Pancreas (tissue), 10 donors: ENCODE measurements around the gene MRPL45. TPM values are rescaled to one million over a fixed set of nuclear protein-coding genes. Genes with fewer than 3 reads are reported as not detected.

ENCODE experiments used
- ATAC-seq, 4 donors: fragments of 200-7000 bp; cut with Tn5 transposase; one replicate each; pipeline versions ENCODE4 v1.8.0 to v1.9.1; 2020; ENCODE audit warnings: mild to moderate bottlenecking in 4 of 4, moderate library complexity in 4 of 4
- DNase-seq, 6 donors: peaks; one replicate each; pipeline ENCODE4 v3.0.0-alpha.2; 2020
- FAIRE-seq: peaks from 2 replicates; lab custom pipeline; 2012; peaks lifted over from hg19 to GRCh38; lab: Jason Lieb, UNC
- H3K27ac ChIP-seq, 4 donors: fragments of 200-600 bp; sonication (generic); 1 replicate in 3 of 4; 2 replicates in 1 of 4; pipeline versions ENCODE4 v1.5.0 to v1.8.0; 2020
- H3K27me3 ChIP-seq, 4 donors: fragments of 200-600 bp; one replicate each; pipeline ENCODE4 v1.8.0; 2021
- H3K36me3 ChIP-seq, 3 donors: fragments of 200-600 bp; sonication (generic) in 1 of 3; one replicate each; pipeline versions ENCODE4 v1.5.0 to v1.8.0; 2020 to 2021
- H3K4me1 ChIP-seq, 3 donors: fragments of 200-600 bp; one replicate each; pipeline ENCODE4 v1.8.0; 2021
- H3K4me3 ChIP-seq, 4 donors: fragments of 200-600 bp; sonication (generic) in 2 of 4; one replicate each; pipeline versions ENCODE4 v1.5.0 to v1.8.0; 2020 to 2021
- H3K9me3 ChIP-seq, 4 donors: fragments of 200-600 bp; one replicate each; pipeline ENCODE4 v1.8.0; 2021
- CTCF ChIP-seq, 4 donors: fragments of 200-600 bp; sonication (generic) in 3 of 4; IDR thresholded peaks; one replicate each; pipeline versions ENCODE4 v1.5.0 to v1.8.0; 2021; ENCODE audit warnings: antibody characterized with exemption in 4 of 4
- WGBS, 2 donors: extraction: QIAGEN DNeasy Blood & Tissue Kit; methylation state at CpG; one replicate each; pipeline ENCODE4 v1.1.7; 2013; 5-methylcytosine and 5-hydroxymethylcytosine counted together
- intact Hi-C, 3 donors: fragments of 100-400 bp; cut with DNase I; formaldehyde crosslinking; loops; one replicate each; pipeline versions ENCODE4 v1.11.1 to v1.14.2; 2022
- polyA plus RNA-seq, 2 donors: library from polyadenylated mRNA; stranded (reverse); fragments of 200-250 nt; gene quantifications; one replicate each; pipeline ENCODE4 v1.2.3, GENCODE V29; 2013
- total RNA-seq, 6 donors: library from RNA; stranded (reverse); fragmentation: NEBNext Ultra II Directional in 4 of 6; extraction: Animal tissue kit (Norgen Biotek cat#: 25700) in 4 of 6; gene quantifications; one replicate each; pipeline versions ENCODE4 v1.2.1 to v1.2.4, GENCODE V29; 2021 to 2023
- donor health status: healthy with polysubstance abuse.
- donor health status: DM: no; HTN: no; CAD: no; lungs with moderate emphysema.
- donor health status: DM: no; HTN: no; CAD: no.
- donor health status: control.
- donor health status: control.
- donor health status: Bipolar disorder and iron deficiency.
- donor health status: DM: yes; HTN: yes; CAD: no.
- donor health status: DM: no; HTN: no; CAD: no.
- donor health status: DM: no; HTN: no; CAD: no.
- donor health status: DM: yes; HTN: yes; CAD: no.

MRPL45 gene
- total and polyA plus RNA-seq, 8 donors = 9.2 to 29.1 (median 19.5) TPM

- Histone ChIP-seq H3K27me3 (no peaks in the 10 kb centered on the region), H3K9me3 (no peaks in the 10 kb centered on the region), H3K27ac (no peak overlapping the region), H3K36me3 (no peaks in the 10 kb centered on the region), H3K4me1 (no peaks in the 10 kb centered on the region), H3K4me3 (no peak overlapping the region)
- DNase-seq (no peak), FAIRE-seq (no peak), ATAC-seq (no peak)
- intact Hi-C loops = loop anchor here in 1 of 3 donors (5.0 kb wide), 1 partner anchor 73 kb away; no protein-coding TSS in a partner anchor
- TF ChIP-seq CTCF (IDR thresholded peaks at IDR 0.05) = no peak
- WGBS, 2 donors = 81 to 89% methylated on average over 3 of the region's 3 CpGs
Measured at GRCh38 chr17:38344420-38344745, 47.4 kb downstream of the MRPL45 start.

- peaks cover 0 to under 1% (median 0%) of the 10 kb centered on the region in 3 donors for H3K4me1 ChIP-seq
- H3K9me3 ChIP-seq = no peaks in the 10 kb centered on the region
- FAIRE-seq (no peak), DNase-seq (no peak), ATAC-seq (no peak)
- H3K36me3 ChIP-seq = no peaks in the 10 kb centered on the region
- 92 to 95% methylated on average over 7 of the region's 7 CpGs for WGBS, 2 donors
- no peak overlapping the region for H3K4me3 ChIP-seq
- TF ChIP-seq CTCF (IDR thresholded peaks at IDR 0.05) = no peak
- no peak overlapping the region for H3K27ac ChIP-seq
- intact Hi-C loops = loop anchor here in 2 of 3 donors (5.0 kb wide), 1 partner anchor 72 kb away; no protein-coding TSS in a partner anchor
- no peaks in the 10 kb centered on the region for H3K27me3 ChIP-seq
Measured at GRCh38 chr17:38345743-38346142, 48.8 kb downstream of the MRPL45 start.

GRCh38 chr17:38349097-38349730 lies 52.2 kb downstream of the MRPL45 start:
- ATAC-seq (peak; percentile 33 to 69 (median 66)), FAIRE-seq (no peak), DNase-seq (peak; percentile 77 to 89 (median 88))
- H3K27me3 ChIP-seq = no peaks in the 10 kb centered on the region
- WGBS, 2 donors = 14 to 15% methylated on average over 8 of the region's 8 CpGs
- no peaks in the 10 kb centered on the region for H3K9me3 ChIP-seq
- no peaks in the 10 kb centered on the region for H3K36me3 ChIP-seq
- no peak overlapping the region for H3K27ac ChIP-seq
- peak; percentile 75 to 89 (median 84) for TF ChIP-seq CTCF (IDR thresholded peaks at IDR 0.05)
- peaks cover 4 to 17% (median 4%) of the 10 kb centered on the region in 3 donors for H3K4me1 ChIP-seq
- intact Hi-C loops = loop anchor here in 2 of 3 donors (5.0 kb wide), 1 partner anchor 68 kb away; no protein-coding TSS in a partner anchor
- no peak overlapping the region for H3K4me3 ChIP-seq

- WGBS, 2 donors = 94 to 98% methylated on average over 2 of the region's 2 CpGs
- H3K36me3 ChIP-seq = no peaks in the 10 kb centered on the region
- peaks cover 4 to 22% (median 8%) of the 10 kb centered on the region in 3 donors for H3K4me1 ChIP-seq
- H3K9me3 ChIP-seq = no peaks in the 10 kb centered on the region
- no peaks in the 10 kb centered on the region for H3K27me3 ChIP-seq
- intact Hi-C loops = no loop called here
- no peak for FAIRE-seq
- no peak for TF ChIP-seq CTCF (IDR thresholded peaks at IDR 0.05)
- H3K4me3 ChIP-seq = no peak overlapping the region
- no peak for DNase-seq
- ATAC-seq = no peak
- H3K27ac ChIP-seq = no peak overlapping the region
Measured at GRCh38 chr17:38350035-38350434, 53.1 kb downstream of the MRPL45 start.
